Measurements from ENCODE around the gene GARIN5A. TPM values are rescaled to one million over a fixed set of nuclear protein-coding genes. Genes with fewer than 3 reads are reported as not detected.

GARIN5A gene
- total RNA-seq, 4 donors from 2014 or later, result 0.32 to 0.52 TPM; not detected in 2

DNA sequence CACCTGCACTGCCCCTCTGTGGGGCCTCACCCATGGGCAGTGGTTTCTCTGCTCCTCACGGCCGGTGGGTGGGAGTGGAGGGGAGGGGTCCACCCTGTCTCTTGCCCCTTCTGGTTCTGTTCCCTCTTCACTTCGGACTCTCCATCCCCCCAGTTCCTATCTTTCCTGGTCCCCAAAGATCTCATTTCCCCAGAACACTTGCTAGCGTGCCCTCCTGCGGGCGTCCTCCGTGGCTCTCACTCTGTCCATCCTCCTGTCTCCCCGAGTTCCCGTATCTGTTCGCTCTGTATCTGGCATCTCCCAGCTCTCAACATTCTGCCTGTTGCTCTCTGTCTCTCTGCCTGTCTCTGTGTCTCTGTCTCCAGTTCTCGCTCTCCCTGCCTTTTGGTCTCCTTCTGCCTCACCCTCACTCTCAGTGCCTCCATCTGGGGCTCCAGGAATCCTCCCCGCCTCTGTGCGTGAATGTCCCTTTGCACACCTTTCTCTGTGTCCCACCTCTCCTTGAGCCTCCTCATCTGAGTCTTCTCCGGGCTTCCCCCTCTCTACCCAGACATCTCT, 57.5 kb downstream of the GARIN5A start:
- intact Hi-C loops (cut with DNase I), result no loop called here
- no peak overlapping the region for H3K4me3 ChIP-seq
- no peak for DNase-seq (ENCODE audit: extremely low spot score)
- H3K27me3 ChIP-seq, result peaks cover 0 to 79% (median 38%) of the 10 kb centered on the region in 4 donors
- TF ChIP-seq CTCF (IDR thresholded peaks at IDR 0.05) (no peak), POLR2A (IDR thresholded peaks at IDR 0.05; ENCODE audit: low read depth) (no peak), POLR2AphosphoS5 (IDR thresholded peaks at IDR 0.05) (no peak), EP300 (IDR thresholded peaks at IDR 0.05) (no peak)
- no peak overlapping the region for H3K27ac ChIP-seq (replicated peaks in 1 of 4)
- 21% methylated on average over 14 of the region's 14 CpGs for WGBS
- H3K9me3 ChIP-seq, result no peaks in the 10 kb centered on the region
- peaks cover 0 to 2% (median 0%) of the 10 kb centered on the region in 4 donors for H3K36me3 ChIP-seq
- peaks cover 4 to 22% (median 13%) of the 10 kb centered on the region in 4 donors for H3K4me1 ChIP-seq

DNA sequence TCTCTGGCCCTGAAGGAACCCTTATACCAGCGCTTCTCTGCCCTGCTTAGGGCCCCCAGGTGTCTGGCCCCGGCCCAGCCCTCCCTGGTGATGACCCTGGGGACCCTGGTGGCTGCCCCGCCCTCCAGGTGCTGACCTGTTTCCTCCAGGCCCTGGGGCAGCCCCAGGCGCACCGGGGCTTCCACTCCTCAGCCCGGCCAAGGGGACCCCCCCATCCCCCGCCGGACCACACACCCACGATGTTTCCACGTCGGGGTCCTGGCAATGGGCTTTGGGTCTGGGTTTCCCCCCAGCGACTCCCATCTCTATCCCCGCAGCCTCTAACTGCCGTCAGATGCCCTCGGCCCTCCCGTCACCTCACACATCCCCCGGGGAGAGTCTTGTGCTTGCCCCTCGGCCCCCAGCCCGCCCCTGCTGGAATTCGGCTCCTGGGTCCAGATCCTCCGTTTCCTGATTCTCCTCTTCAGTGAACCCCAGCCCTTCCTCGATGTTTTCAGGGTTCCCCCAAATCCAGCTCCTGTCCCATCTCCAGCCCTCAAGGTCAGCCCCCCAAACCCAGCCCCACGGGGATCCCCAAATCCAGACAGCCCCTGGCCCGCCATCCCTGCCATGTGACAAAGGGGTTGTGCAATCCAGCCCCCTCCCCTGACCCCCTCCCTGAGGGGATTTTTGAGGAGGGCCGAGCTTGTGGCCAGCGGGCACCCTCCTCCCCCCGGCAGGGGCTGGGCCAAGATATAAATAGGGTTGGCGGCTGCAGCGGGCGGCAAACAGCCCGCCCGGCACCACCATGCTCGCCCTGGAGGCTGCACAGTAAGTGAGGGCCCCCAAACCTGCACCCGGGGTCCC, 58.2 kb downstream of the GARIN5A start, which contains the start of gene SPIB:
Gene SPIB, plus strand, starts transcription at position 763 of the 846 bp plus-strand sequence. Its CDS starts 25 bp downstream, at position 788.
- H3K36me3 ChIP-seq, result peaks cover 0 to 9% (median 3%) of the 10 kb centered on the region in 4 donors
- TF ChIP-seq CTCF (IDR thresholded peaks at IDR 0.05), result no peak
- no peak for TF ChIP-seq EP300 (IDR thresholded peaks at IDR 0.05)
- no peak for TF ChIP-seq POLR2A (IDR thresholded peaks at IDR 0.05; ENCODE audit: low read depth)
- TF ChIP-seq POLR2AphosphoS5 (IDR thresholded peaks at IDR 0.05), result no peak
- no peak within 1 kb of the TSS for H3K27ac ChIP-seq (replicated peaks in 1 of 4)
- peaks cover 4 to 22% (median 13%) of the 10 kb centered on the region in 4 donors for H3K4me1 ChIP-seq
- H3K27me3 ChIP-seq, result peaks cover 0 to 72% (median 38%) of the 10 kb centered on the region in 4 donors
- WGBS, result 19% methylated on average over 19 of the region's 34 CpGs
- DNase-seq (ENCODE audit: extremely low spot score), result no peak
- intact Hi-C loops (cut with DNase I), result no loop called here
- H3K9me3 ChIP-seq, result no peaks in the 10 kb centered on the region
- H3K4me3 ChIP-seq, result no peak within 1 kb of the TSS

DNA sequence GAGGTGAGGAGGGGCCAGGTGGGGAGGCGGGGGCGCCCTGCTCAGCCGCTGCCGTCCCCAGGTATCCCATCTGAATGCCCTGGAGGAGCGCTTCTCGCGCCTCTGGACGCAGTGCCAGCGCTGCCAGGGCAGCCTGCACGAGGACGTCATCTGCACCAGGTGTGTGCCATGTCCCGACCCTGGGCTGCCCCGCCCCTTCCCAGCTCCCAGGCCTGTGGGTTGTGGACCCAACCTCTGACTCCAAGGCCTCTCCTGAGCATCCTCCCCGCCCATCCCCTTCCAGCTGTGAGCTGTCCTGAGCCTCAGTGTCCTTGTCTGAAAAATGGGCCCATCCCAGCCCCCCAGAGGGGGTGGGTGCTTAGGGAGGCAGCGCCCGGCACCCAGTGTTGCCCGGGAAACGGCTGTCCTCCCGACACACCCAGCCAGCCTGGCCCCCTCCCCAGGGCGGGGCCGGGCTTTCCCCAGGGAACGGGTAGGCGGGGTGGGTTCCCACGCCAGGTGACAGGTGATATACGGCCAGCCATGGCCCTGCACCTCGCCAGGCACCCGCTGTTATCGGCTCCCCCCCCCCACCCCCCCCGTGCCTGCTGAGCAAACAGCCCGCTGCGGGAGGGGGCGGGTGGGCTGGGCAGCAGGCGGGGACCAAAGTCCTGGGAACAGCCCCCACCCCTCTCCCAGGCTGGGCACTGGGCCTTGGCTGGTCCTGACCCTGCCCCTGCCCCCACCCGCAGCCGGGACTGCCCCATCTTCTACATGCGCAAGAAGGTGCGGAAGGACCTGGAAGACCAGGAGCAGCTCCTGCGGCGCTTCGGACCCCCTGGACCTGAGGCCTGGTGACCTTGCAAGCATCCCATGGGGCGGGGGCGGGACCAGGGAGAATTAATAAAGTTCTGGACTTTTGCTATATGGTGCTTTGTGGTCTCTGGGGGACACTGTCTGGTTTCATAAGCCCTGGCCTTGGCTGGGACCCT, 59.3 kb downstream of the GARIN5A start:
- TF ChIP-seq POLR2A (IDR thresholded peaks at IDR 0.05; ENCODE audit: low read depth) (no peak), EP300 (IDR thresholded peaks at IDR 0.05) (no peak), POLR2AphosphoS5 (IDR thresholded peaks at IDR 0.05) (no peak), CTCF (IDR thresholded peaks at IDR 0.05) (no peak)
- no peak for DNase-seq (ENCODE audit: extremely low spot score)
- H3K9me3 ChIP-seq, result no peaks in the 10 kb centered on the region
- peaks cover 0 to 11% (median 5%) of the 10 kb centered on the region in 4 donors for H3K36me3 ChIP-seq
- H3K27ac ChIP-seq (replicated peaks in 1 of 4), result no peak overlapping the region
- no peak overlapping the region for H3K4me3 ChIP-seq
- H3K27me3 ChIP-seq, result peaks cover 0 to 63% (median 36%) of the 10 kb centered on the region in 4 donors
- 76% methylated on average over 23 of the region's 42 CpGs for WGBS
- H3K4me1 ChIP-seq, result peaks cover 4 to 22% (median 13%) of the 10 kb centered on the region in 4 donors
- intact Hi-C loops (cut with DNase I), result no loop called here

Other genes starting within 250 kb of the GARIN5A start
- under 1 TPM; 0.32 to 0.69 (median 0.37) TPM for gene KCNC3, start 147.5 kb downstream of the GARIN5A start, total RNA-seq
- 1 to 10 TPM in 2 of 4 donors, under 1 TPM in 2; 0.17 to 3.7 (median 0.81) TPM for gene NAPSA, start 111.2 kb downstream of the GARIN5A start, total RNA-seq
- gene NR1H2, start 100.4 kb downstream of the GARIN5A start, total RNA-seq, result 100 to 1,000 TPM; 123 to 224 (median 191) TPM
- gene POLD1, start 92.5 kb downstream of the GARIN5A start, total RNA-seq, result 10 to 100 TPM in 3 of 4 donors, 1 to 10 TPM in 1; 8.8 to 18.0 (median 11.6) TPM
- gene SPIB, start 57.9 kb downstream of the GARIN5A start, total RNA-seq, result under 1 TPM in 1 of 4 donors, not detected in 3; 0.17 TPM
- not detected for gene MYBPC2, start 44.0 kb downstream of the GARIN5A start, total RNA-seq
- gene EMC10, start 341 bp downstream of the GARIN5A start, total RNA-seq, result 10 to 100 TPM; 41.1 to 79.1 (median 59.7) TPM
- gene JOSD2, start 34.3 kb upstream of the GARIN5A start, total RNA-seq, result 10 to 100 TPM; 31.3 to 59.4 (median 42.9) TPM
- 1 to 10 TPM in 1 of 4 donors, not detected in 3; 1.6 TPM for gene ASPDH, start 37.1 kb upstream of the GARIN5A start, total RNA-seq
- 10 to 100 TPM in 1 of 4 donors, 1 to 10 TPM in 3; 3.7 to 12.5 (median 6.7) TPM for gene LRRC4B, start 91.6 kb upstream of the GARIN5A start, total RNA-seq
- 1 to 10 TPM in 1 of 4 donors, under 1 TPM in 2, not detected in 1; 0.17 to 1.2 (median 0.71) TPM for gene SYT3, start 163.0 kb upstream of the GARIN5A start, total RNA-seq
- gene C19orf81, start 172.6 kb upstream of the GARIN5A start, total RNA-seq, result 1 to 10 TPM in 1 of 4 donors, not detected in 3; 1.1 TPM
- gene SHANK1, start 243.0 kb upstream of the GARIN5A start, total RNA-seq, result under 1 TPM in 3 of 4 donors, not detected in 1; 0.11 to 0.42 (median 0.39) TPM
- gene CLEC11A, start 246.5 kb upstream of the GARIN5A start, total RNA-seq, result 10 to 100 TPM in 3 of 4 donors, 1 to 10 TPM in 1; 8.3 to 15.4 (median 11.1) TPM

All from esophagus muscularis mucosa (tissue), 4 donors.